Measurements from ENCODE around the gene INPP5E.

Gene INPP5E

GRCh38 chr9:136462664-136463063, 23.0 kb upstream of the INPP5E start:
- no peak for FAIRE-seq
- no peak for DNase-seq (ENCODE audit: insufficient read length, low spot score)
- no peak for TF ChIP-seq CTCF (IDR thresholded peaks at IDR 0.05; ENCODE audit: insufficient read depth, missing control alignments)

- FAIRE-seq (no peak), DNase-seq (ENCODE audit: insufficient read length, low spot score) (no peak)
- TF ChIP-seq CTCF (IDR thresholded peaks at IDR 0.05; ENCODE audit: insufficient read depth, missing control alignments), result no peak
These were observed 21.2 kb upstream of the INPP5E start for GRCh38 chr9:136460772-136461325.

GRCh38 chr9:136459425-136459824, 19.8 kb upstream of the INPP5E start:
- FAIRE-seq (no peak), DNase-seq (ENCODE audit: insufficient read length, low spot score) (no peak)
- TF ChIP-seq CTCF (IDR thresholded peaks at IDR 0.05; ENCODE audit: insufficient read depth, missing control alignments), result no peak

- FAIRE-seq (no peak), DNase-seq (ENCODE audit: insufficient read length, low spot score) (no peak)
- no peak for TF ChIP-seq CTCF (IDR thresholded peaks at IDR 0.05; ENCODE audit: insufficient read depth, missing control alignments)
These were observed 17.7 kb upstream of the INPP5E start for GRCh38 chr9:136457326-136457725.

GRCh38 chr9:136456258-136456657, 16.6 kb upstream of the INPP5E start:
- TF ChIP-seq CTCF (IDR thresholded peaks at IDR 0.05; ENCODE audit: insufficient read depth, missing control alignments), result no peak
- DNase-seq (ENCODE audit: insufficient read length, low spot score) (no peak), FAIRE-seq (no peak)

- DNase-seq (ENCODE audit: insufficient read length, low spot score) (no peak), FAIRE-seq (no peak)
- no peak for TF ChIP-seq CTCF (IDR thresholded peaks at IDR 0.05; ENCODE audit: insufficient read depth, missing control alignments)
These were observed 15.7 kb upstream of the INPP5E start for GRCh38 chr9:136455043-136456002.
